ENCODE results near the gene NCOR1. TPM values are rescaled to one million over a fixed set of nuclear protein-coding genes. Genes with fewer than 3 reads are reported as not detected.

Gene NCOR1
- total and polyA plus RNA-seq, 2 of the 13 experiments (the other 11 are each of a cell fraction or from before 2014, with no cell fraction given): 57.0 to 71.7 TPM

- BruUV-seq (replicated peaks): no TSS peak
- ChIA-PET CTCF (ENCODE audit: low intra/inter-chr PET ratio, low total read pairs) (no interaction called here), POLR2A (no interaction called here)
- Histone ChIP-seq H3K4me2 (ENCODE audit: low read depth, low read length) (no peak overlapping the region), H3K79me2 (ENCODE audit: insufficient read depth, low read length) (no peaks in the 10 kb centered on the region), H4K20me1 (ENCODE audit: insufficient read depth, low read length) (no peaks in the 10 kb centered on the region), H3K27me3 (ENCODE audit: control insufficient read depth in 1 of 2, insufficient read depth in 2 of 2, low read length in 2 of 2) (no peaks in the 10 kb centered on the region), H2AFZ (ENCODE audit: low read length) (no peak overlapping the region), H3K9ac (ENCODE audit: insufficient read depth, low read depth, low read length) (no peak overlapping the region), H3K4me3 (replicated peaks in 1 of 3; ENCODE audit: insufficient read depth in 1 of 3, low read depth in 2 of 3, low read length in 3 of 3) (no peak overlapping the region), H3K4me1 (ENCODE audit: insufficient read depth, low read length) (peaks cover 21% of the 10 kb centered on the region), H3K27ac (ENCODE audit: extremely low read length, insufficient read depth, low read length) (no peak overlapping the region), H3K36me3 (replicated peaks in 1 of 2; ENCODE audit: control insufficient read depth in 1 of 2, insufficient read depth in 2 of 2, low read length in 2 of 2) (peaks cover 15 to 70% of the 10 kb centered on the region in 2 experiments), H3K9me3 (ENCODE audit: low read length) (no peaks in the 10 kb centered on the region)
- in situ Hi-C loops (cut with HindIII; ENCODE audit: extremely low pct_ligation_motif_present, low pct_unique_long_range_greater_than_20kb): no loop called here
- DNase-seq (ENCODE audit: low spot score) (no peak), FAIRE-seq (no peak), ATAC-seq (no peak)
- 98% methylated on average over 6 of the region's 6 CpGs for WGBS (ENCODE audit: low lambda C conversion rate)
- intact Hi-C loops (cut with micrococcal nuclease; ENCODE audit: unreplicated experiment): no loop called here
- TF ChIP-seq KAT7 (CRISPR knock-in tag; IDR thresholded peaks at IDR 0.05; ENCODE audit: borderline replicate concordance) (no peak), SALL2 (CRISPR knock-in tag; IDR thresholded peaks at IDR 0.05) (no peak), MTA3 (CRISPR knock-in tag; IDR thresholded peaks at IDR 0.05) (no peak), ZNF484 (CRISPR knock-in tag; IDR thresholded peaks at IDR 0.05; ENCODE audit: borderline replicate concordance, low read depth) (no peak), ZFAT (CRISPR knock-in tag; conservative IDR thresholded peaks at IDR 0.05) (no peak), PBX2 (CRISPR knock-in tag; IDR thresholded peaks at IDR 0.05) (no peak), TBP (CRISPR knock-in tag; IDR thresholded peaks at IDR 0.05) (no peak), ZBTB40 (IDR thresholded peaks at IDR 0.05) (no peak), ZBTB40 (CRISPR knock-in tag; IDR thresholded peaks at IDR 0.05) (no peak), MXI1 (IDR thresholded peaks at IDR 0.05; ENCODE audit: borderline replicate concordance, low read depth, low read length) (no peak), ZNF282 (IDR thresholded peaks at IDR 0.05; ENCODE audit: partially characterized antibody) (no peak), ZNF543 (CRISPR knock-in tag; IDR thresholded peaks at IDR 0.05) (no peak), ATM (IDR thresholded peaks at IDR 0.05; ENCODE audit: borderline replicate concordance) (no peak), ZNF335 (CRISPR knock-in tag; IDR thresholded peaks at IDR 0.05) (no peak), ISL2 (CRISPR knock-in tag; IDR thresholded peaks at IDR 0.05) (no peak), ZSCAN29 (CRISPR knock-in tag; conservative IDR thresholded peaks at IDR 0.05) (no peak), NCOA5 (CRISPR knock-in tag; IDR thresholded peaks at IDR 0.05) (no peak), PLSCR1 (CRISPR knock-in tag; IDR thresholded peaks at IDR 0.05; ENCODE audit: borderline replicate concordance) (no peak)
Measured at GRCh38 chr17:16101440-16101839, 113.9 kb downstream of the NCOR1 start.
